SK-N-SH (cell line): ENCODE results near the gene ARID1A. TPM values are rescaled to one million over a fixed set of nuclear protein-coding genes. Genes with fewer than 3 reads are reported as not detected.
A peak's percentile ranks its signal among the peaks of the same experiment; 100 is the strongest.

ENCODE experiments used
- CTCF ChIA-PET: fragments of 300-600, 350-600 bp; formaldehyde crosslinking; extraction: SDS; loops from one replicate; lab custom pipeline; 2021; lab: Yijun Ruan, JAX
- POLR2A ChIA-PET: fragments of 350-600 bp; sonication (Branson Sonifier 250); formaldehyde crosslinking; extraction: SDS; loops from one replicate; lab custom pipeline; 2020; ENCODE audit warnings: antibody characterized with exemption, inconsistent platforms; lab: Yijun Ruan, JAX
- DNase-seq: peaks from one replicate; pipeline ENCODE4 v3.0.0; 2012
- H2AFZ ChIP-seq: fragments of 200-600 bp; sonication (generic); 2 replicates; pipeline ENCODE4 v1.8.1; 2016; ENCODE audit warnings: antibody characterized with exemption, mild to moderate bottlenecking, low read depth
- H3F3A ChIP-seq: fragments of 200-600 bp; sonication (generic); replicated peaks from 2 replicates; pipeline ENCODE3; 2016; ENCODE audit warnings: antibody characterized with exemption, mild to moderate bottlenecking; ENCODE audit not compliant: insufficient read depth
- H3K27ac ChIP-seq, 2 experiments: fragments of 200-500 bp in 1 of 2; fragments of 200-600 bp in 1 of 2; sonication (Bioruptor generic) in 1 of 2; sonication (generic), shearing (Covaris generic) in 1 of 2; 2 replicates each; pipeline versions ENCODE4 v1.5.1 to v1.6.1; 2014 to 2016; ENCODE audit warnings: low read depth in 2 of 2, inconsistent platforms in 1 of 2, low read length in 1 of 2, mild to moderate bottlenecking in 1 of 2, mixed read lengths in 1 of 2
- H3K27me3 ChIP-seq: fragments of 200-600 bp; sonication (generic), shearing (Covaris generic); 2 replicates; pipeline ENCODE4 v1.6.1; 2016; ENCODE audit warnings: mixed run types; ENCODE audit not compliant: insufficient read depth
- H3K36me3 ChIP-seq, 2 experiments: fragments of 200-500 bp in 1 of 2; fragments of 200-600 bp in 1 of 2; sonication (Bioruptor generic) in 1 of 2; sonication (generic) in 1 of 2; replicated peaks in 1 of 2; 2 replicates each; pipeline versions ENCODE3 to v1.5.1; 2014 to 2016; ENCODE audit warnings: low read length in 1 of 2, mild to moderate bottlenecking in 1 of 2; ENCODE audit not compliant: insufficient read depth in 2 of 2, control insufficient read depth in 1 of 2
- H3K4me1 ChIP-seq, 2 experiments: fragments of 200-500 bp in 1 of 2; fragments of 200-600 bp in 1 of 2; sonication (Bioruptor generic) in 1 of 2; sonication (generic), shearing (Covaris generic) in 1 of 2; 2 replicates each; pipeline versions ENCODE4 v1.5.1 to v1.6.1; 2014 to 2016; ENCODE audit warnings: low read depth in 1 of 2, low read length in 1 of 2, mixed run types in 1 of 2; ENCODE audit not compliant: insufficient read depth in 2 of 2, control insufficient read depth in 1 of 2
- H3K4me2 ChIP-seq: fragments of 200-600 bp; sonication (generic), shearing (Covaris generic); 2 replicates; pipeline ENCODE4 v1.6.1; 2017; ENCODE audit warnings: mixed run types
- H3K4me3 ChIP-seq, 2 experiments: fragments of 200-500 bp in 1 of 2; fragments of 200-600 bp in 1 of 2; sonication (Bioruptor generic) in 1 of 2; sonication (generic), shearing (Covaris generic) in 1 of 2; 2 replicates each; pipeline versions ENCODE4 v1.5.1 to v1.8.1; 2014 to 2016; ENCODE audit warnings: low read depth in 2 of 2, inconsistent platforms in 1 of 2, low read length in 1 of 2, mild to moderate bottlenecking in 1 of 2, mixed read lengths in 1 of 2, moderate library complexity in 1 of 2
- H3K79me2 ChIP-seq: fragments of 200-600 bp; sonication (generic); 2 replicates; pipeline ENCODE4 v1.8.1; 2017; ENCODE audit warnings: mild to moderate bottlenecking; ENCODE audit not compliant: insufficient read depth
- H3K9ac ChIP-seq: fragments of 200-600 bp; sonication (generic); 2 replicates; pipeline ENCODE4 v1.6.1; 2017; ENCODE audit warnings: mixed run types
- H3K9me2 ChIP-seq: fragments of 200-600 bp; sonication (generic); 2 replicates; pipeline ENCODE4 v1.6.1; 2017; ENCODE audit warnings: mixed run types
- H3K9me3 ChIP-seq: fragments of 200-600 bp; sonication (generic); 2 replicates; pipeline ENCODE4 v1.6.1; 2017; ENCODE audit warnings: mixed run types, mild to moderate bottlenecking, moderate library complexity
- H4K20me1 ChIP-seq: fragments of 200-600 bp; sonication (generic); 2 replicates; pipeline ENCODE4 v1.6.1; 2017; ENCODE audit warnings: mild to moderate bottlenecking, mixed run types; ENCODE audit not compliant: insufficient read depth
- CHD2 ChIP-seq: fragments of 150-350 bp; IDR thresholded peaks from 2 replicates; pipeline ENCODE4 v1.6.1; 2018; ENCODE audit warnings: low read length; ENCODE audit not compliant: partially characterized antibody
- ELF1 ChIP-seq: IDR thresholded peaks from 2 replicates; pipeline ENCODE4 v1.4.0; 2012
- FOSL2 ChIP-seq: IDR thresholded peaks from 2 replicates; pipeline ENCODE4 v1.4.0; 2012; ENCODE audit warnings: low read depth, mild to moderate bottlenecking, moderate library complexity, borderline replicate concordance
- FOXJ3 ChIP-seq: sonication (generic); formaldehyde crosslinking; IDR thresholded peaks from 2 replicates; pipeline ENCODE4 v1.5.1; 2020; ENCODE audit warnings: mild to moderate bottlenecking, missing genetic modification reagents
- GATA2 ChIP-seq: sonication (generic); formaldehyde crosslinking; IDR thresholded peaks from 2 replicates; pipeline ENCODE4 v1.5.0; 2020; ENCODE audit warnings: mild to moderate bottlenecking, missing genetic modification reagents
- JUND ChIP-seq: IDR thresholded peaks from 2 replicates; pipeline ENCODE4 v1.4.0; 2012
- MAX ChIP-seq: IDR thresholded peaks from 2 replicates; pipeline ENCODE4 v1.4.0; 2012; ENCODE audit warnings: low read depth
- MEF2A ChIP-seq: IDR thresholded peaks from 2 replicates; pipeline ENCODE4 v1.4.0; 2012; ENCODE audit warnings: low read depth, borderline replicate concordance
- MXI1 ChIP-seq: IDR thresholded peaks from 2 replicates; pipeline ENCODE4 v1.6.1; 2012; ENCODE audit warnings: mild to moderate bottlenecking, low read depth, low read length, improper control_type of control experiment
- NFIC ChIP-seq: IDR thresholded peaks from 2 replicates; pipeline ENCODE4 v1.4.0; 2012; ENCODE audit warnings: borderline replicate concordance
- POLR2AphosphoS5 ChIP-seq: IDR thresholded peaks from 2 replicates; pipeline ENCODE4 v1.6.1; 2012; ENCODE audit warnings: low read depth, low read length
- RCOR1 ChIP-seq: fragments of 150-350 bp; IDR thresholded peaks from 2 replicates; pipeline ENCODE4 v1.6.1; 2017; ENCODE audit warnings: antibody characterized with exemption, low read length
- RFX5 ChIP-seq: IDR thresholded peaks from 2 replicates; pipeline ENCODE4 v1.6.1; 2012; ENCODE audit warnings: mild to moderate bottlenecking, improper control_type of control experiment, low read length
- RXRA ChIP-seq: IDR thresholded peaks from 2 replicates; pipeline ENCODE4 v1.4.0; 2012; ENCODE audit warnings: low read depth, mild to moderate bottlenecking, borderline replicate concordance
- SIN3A ChIP-seq: IDR thresholded peaks from 2 replicates; pipeline ENCODE4 v1.6.1; 2012; ENCODE audit warnings: low read depth, mild to moderate bottlenecking, low read length, moderate library complexity, borderline replicate concordance
- SMC3 ChIP-seq: IDR thresholded peaks from 2 replicates; pipeline ENCODE4 v1.6.1; 2012; ENCODE audit warnings: low read depth, low read length, improper control_type of control experiment
- TCF12 ChIP-seq: IDR thresholded peaks from 2 replicates; pipeline ENCODE4 v1.4.0; 2012
- YY1 ChIP-seq: IDR thresholded peaks from 2 replicates; pipeline ENCODE4 v1.4.0; 2012; ENCODE audit warnings: low read depth, mild to moderate bottlenecking
- WGBS: methylation state at CpG from one replicate; pipeline ENCODE4 v1.1.6; 2017; ENCODE audit warnings: low lambda C conversion rate; 5-methylcytosine and 5-hydroxymethylcytosine counted together
- polyA plus RNA-seq, 3 experiments: library from polyadenylated mRNA; depleted of rRNA; stranded (reverse); fragments of >200 nt; gene quantifications; 2 replicates each; pipeline ENCODE4 v1.2.3, GENCODE V29; 2012
- TF ChIP-seq, protein P1 (sequence below): fragments of 200-600 bp; sonication (generic); IDR thresholded peaks from 2 replicates; pipeline ENCODE4 v1.6.1; 2017; ENCODE audit warnings: antibody characterized with exemption, mild to moderate bottlenecking, moderate library complexity
- TF ChIP-seq, protein P2 (sequence below): IDR thresholded peaks from 2 replicates; pipeline ENCODE4 v1.6.1; 2012; ENCODE audit warnings: mild to moderate bottlenecking, low read depth, low read length, moderate library complexity
- TF ChIP-seq, protein P3 (sequence below): IDR thresholded peaks from 2 replicates; pipeline ENCODE4; 2012
- TF ChIP-seq, protein P4 (sequence below): IDR thresholded peaks from 2 replicates; pipeline ENCODE4 v1.4.0; 2012; ENCODE audit warnings: low read depth, borderline replicate concordance

The ARID1A gene
- polyA plus RNA-seq, 1 of the 3 experiments (the other 2 are of a cell fraction): 26.5 TPM

GRCh38 chr1:26695356-26696118 is at the start of gene ARID1A (continued):
- TF ChIP-seq, protein P1, sequence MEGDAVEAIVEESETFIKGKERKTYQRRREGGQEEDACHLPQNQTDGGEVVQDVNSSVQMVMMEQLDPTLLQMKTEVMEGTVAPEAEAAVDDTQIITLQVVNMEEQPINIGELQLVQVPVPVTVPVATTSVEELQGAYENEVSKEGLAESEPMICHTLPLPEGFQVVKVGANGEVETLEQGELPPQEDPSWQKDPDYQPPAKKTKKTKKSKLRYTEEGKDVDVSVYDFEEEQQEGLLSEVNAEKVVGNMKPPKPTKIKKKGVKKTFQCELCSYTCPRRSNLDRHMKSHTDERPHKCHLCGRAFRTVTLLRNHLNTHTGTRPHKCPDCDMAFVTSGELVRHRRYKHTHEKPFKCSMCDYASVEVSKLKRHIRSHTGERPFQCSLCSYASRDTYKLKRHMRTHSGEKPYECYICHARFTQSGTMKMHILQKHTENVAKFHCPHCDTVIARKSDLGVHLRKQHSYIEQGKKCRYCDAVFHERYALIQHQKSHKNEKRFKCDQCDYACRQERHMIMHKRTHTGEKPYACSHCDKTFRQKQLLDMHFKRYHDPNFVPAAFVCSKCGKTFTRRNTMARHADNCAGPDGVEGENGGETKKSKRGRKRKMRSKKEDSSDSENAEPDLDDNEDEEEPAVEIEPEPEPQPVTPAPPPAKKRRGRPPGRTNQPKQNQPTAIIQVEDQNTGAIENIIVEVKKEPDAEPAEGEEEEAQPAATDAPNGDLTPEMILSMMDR: peak; percentile 18; the same call in 1 of the 2 replicates
- peak; percentile 10; the same call in 1 of the 2 replicates for TF ChIP-seq RXRA
- TF ChIP-seq TCF12: peak; percentile 41; the same call in 1 of the 2 replicates
- peak; percentile 91 for TF ChIP-seq CHD2
- peak; percentile 95 for TF ChIP-seq MAX
- TF ChIP-seq FOXJ3 (CRISPR knock-in tag): peak; percentile 81; the same call in 1 of the 2 replicates
- peak; percentile 82; the same call in 1 of the 2 replicates for TF ChIP-seq SIN3A
- TF ChIP-seq MXI1: peak; percentile 74; the same call in 1 of the 2 replicates
- TF ChIP-seq RCOR1: peak; percentile 73
- 0 out of 2 replicates have a peak, but pooled peaks have one; percentile 10 for TF ChIP-seq MEF2A
- TF ChIP-seq POLR2AphosphoS5: peak; percentile 90
- TF ChIP-seq ELF1: peak; percentile 27; the same call in 1 of the 2 replicates
- TF ChIP-seq JUND: peak; percentile 91
- TF ChIP-seq GATA2 (CRISPR knock-in tag): peak; percentile 55

GRCh38 chr1:26664802-26665201 is 31.0 kb upstream of the ARID1A start:
- peaks cover 6% of the 10 kb centered on the region; the same call in 1 of the 2 replicates for H3K27me3 ChIP-seq
- no peaks in the 10 kb centered on the region for H3F3A ChIP-seq
- H4K20me1 ChIP-seq: no peaks in the 10 kb centered on the region
- H3K9me2 ChIP-seq: no peaks in the 10 kb centered on the region
- H3K9me3 ChIP-seq: no peaks in the 10 kb centered on the region
- H3K79me2 ChIP-seq: no peaks in the 10 kb centered on the region
- no peak overlapping the region for H3K4me3 ChIP-seq
- CTCF ChIA-PET: interaction anchor here (2.2 kb wide), 1 partner anchor 13 kb away, joined by 8 read pairs; no protein-coding TSS in a partner anchor
- no peak overlapping the region for H3K27ac ChIP-seq
- no peak overlapping the region for H3K9ac ChIP-seq
- no peak overlapping the region for H3K4me2 ChIP-seq
- DNase-seq: no peak
- POLR2A ChIA-PET: no interaction called here
- no peaks in the 10 kb centered on the region for H3K36me3 ChIP-seq
- H3K4me1 ChIP-seq: no peaks in the 10 kb centered on the region
- WGBS: 85% methylated on average over 2 of the region's 2 CpGs
- H2AFZ ChIP-seq: no peak overlapping the region
- TF ChIP-seq, protein P2, sequence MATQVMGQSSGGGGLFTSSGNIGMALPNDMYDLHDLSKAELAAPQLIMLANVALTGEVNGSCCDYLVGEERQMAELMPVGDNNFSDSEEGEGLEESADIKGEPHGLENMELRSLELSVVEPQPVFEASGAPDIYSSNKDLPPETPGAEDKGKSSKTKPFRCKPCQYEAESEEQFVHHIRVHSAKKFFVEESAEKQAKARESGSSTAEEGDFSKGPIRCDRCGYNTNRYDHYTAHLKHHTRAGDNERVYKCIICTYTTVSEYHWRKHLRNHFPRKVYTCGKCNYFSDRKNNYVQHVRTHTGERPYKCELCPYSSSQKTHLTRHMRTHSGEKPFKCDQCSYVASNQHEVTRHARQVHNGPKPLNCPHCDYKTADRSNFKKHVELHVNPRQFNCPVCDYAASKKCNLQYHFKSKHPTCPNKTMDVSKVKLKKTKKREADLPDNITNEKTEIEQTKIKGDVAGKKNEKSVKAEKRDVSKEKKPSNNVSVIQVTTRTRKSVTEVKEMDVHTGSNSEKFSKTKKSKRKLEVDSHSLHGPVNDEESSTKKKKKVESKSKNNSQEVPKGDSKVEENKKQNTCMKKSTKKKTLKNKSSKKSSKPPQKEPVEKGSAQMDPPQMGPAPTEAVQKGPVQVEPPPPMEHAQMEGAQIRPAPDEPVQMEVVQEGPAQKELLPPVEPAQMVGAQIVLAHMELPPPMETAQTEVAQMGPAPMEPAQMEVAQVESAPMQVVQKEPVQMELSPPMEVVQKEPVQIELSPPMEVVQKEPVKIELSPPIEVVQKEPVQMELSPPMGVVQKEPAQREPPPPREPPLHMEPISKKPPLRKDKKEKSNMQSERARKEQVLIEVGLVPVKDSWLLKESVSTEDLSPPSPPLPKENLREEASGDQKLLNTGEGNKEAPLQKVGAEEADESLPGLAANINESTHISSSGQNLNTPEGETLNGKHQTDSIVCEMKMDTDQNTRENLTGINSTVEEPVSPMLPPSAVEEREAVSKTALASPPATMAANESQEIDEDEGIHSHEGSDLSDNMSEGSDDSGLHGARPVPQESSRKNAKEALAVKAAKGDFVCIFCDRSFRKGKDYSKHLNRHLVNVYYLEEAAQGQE: no peak
- no peak for TF ChIP-seq NFIC
- TF ChIP-seq SMC3: no peak
- TF ChIP-seq, protein P3, sequence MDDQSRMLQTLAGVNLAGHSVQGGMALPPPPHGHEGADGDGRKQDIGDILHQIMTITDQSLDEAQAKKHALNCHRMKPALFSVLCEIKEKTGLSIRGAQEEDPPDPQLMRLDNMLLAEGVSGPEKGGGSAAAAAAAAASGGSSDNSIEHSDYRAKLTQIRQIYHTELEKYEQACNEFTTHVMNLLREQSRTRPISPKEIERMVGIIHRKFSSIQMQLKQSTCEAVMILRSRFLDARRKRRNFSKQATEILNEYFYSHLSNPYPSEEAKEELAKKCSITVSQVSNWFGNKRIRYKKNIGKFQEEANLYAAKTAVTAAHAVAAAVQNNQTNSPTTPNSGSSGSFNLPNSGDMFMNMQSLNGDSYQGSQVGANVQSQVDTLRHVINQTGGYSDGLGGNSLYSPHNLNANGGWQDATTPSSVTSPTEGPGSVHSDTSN: no peak
- TF ChIP-seq RCOR1: no peak
- TF ChIP-seq RFX5: no peak
- TF ChIP-seq ELF1: no peak
- no peak for TF ChIP-seq MAX
- TF ChIP-seq POLR2AphosphoS5: no peak
- TF ChIP-seq CHD2: no peak
- TF ChIP-seq, protein P4, sequence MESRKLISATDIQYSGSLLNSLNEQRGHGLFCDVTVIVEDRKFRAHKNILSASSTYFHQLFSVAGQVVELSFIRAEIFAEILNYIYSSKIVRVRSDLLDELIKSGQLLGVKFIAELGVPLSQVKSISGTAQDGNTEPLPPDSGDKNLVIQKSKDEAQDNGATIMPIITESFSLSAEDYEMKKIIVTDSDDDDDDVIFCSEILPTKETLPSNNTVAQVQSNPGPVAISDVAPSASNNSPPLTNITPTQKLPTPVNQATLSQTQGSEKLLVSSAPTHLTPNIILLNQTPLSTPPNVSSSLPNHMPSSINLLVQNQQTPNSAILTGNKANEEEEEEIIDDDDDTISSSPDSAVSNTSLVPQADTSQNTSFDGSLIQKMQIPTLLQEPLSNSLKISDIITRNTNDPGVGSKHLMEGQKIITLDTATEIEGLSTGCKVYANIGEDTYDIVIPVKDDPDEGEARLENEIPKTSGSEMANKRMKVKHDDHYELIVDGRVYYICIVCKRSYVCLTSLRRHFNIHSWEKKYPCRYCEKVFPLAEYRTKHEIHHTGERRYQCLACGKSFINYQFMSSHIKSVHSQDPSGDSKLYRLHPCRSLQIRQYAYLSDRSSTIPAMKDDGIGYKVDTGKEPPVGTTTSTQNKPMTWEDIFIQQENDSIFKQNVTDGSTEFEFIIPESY: no peak
- TF ChIP-seq TCF12: no peak
- TF ChIP-seq YY1: no peak
- no peak for TF ChIP-seq GATA2 (CRISPR knock-in tag)
- TF ChIP-seq FOSL2: no peak
